Nephron (organoid): Measurements from ENCODE around the gene SFXN2.
A peak's percentile ranks its signal among the peaks of the same experiment; 100 is the strongest.
"Not testable (repeated sequence)": the region's sequence is repeated elsewhere in the genome, so short reads cannot be mapped to it uniquely, and the experiment has no call there.

Experiments
- H3K27ac Mint-ChIP-seq, 3 experiments: 2 replicates each; pipeline ENCODE4 v1.8.0; 2020; ENCODE audit warnings: mixed read lengths in 3 of 3, mild to moderate bottlenecking in 2 of 3, moderate library complexity in 1 of 3
- H3K27me3 Mint-ChIP-seq: 2 replicates; pipeline ENCODE4 v1.8.0; 2021; ENCODE audit warnings: low read depth, mild to moderate bottlenecking, moderate library complexity, mixed read lengths
- H3K36me3 Mint-ChIP-seq: 2 replicates; pipeline ENCODE4 v1.8.0; 2020; ENCODE audit warnings: low read depth, mixed read lengths
- H3K4me1 Mint-ChIP-seq: 2 replicates; pipeline ENCODE4 v1.8.0; 2020; ENCODE audit warnings: mixed read lengths
- H3K4me3 Mint-ChIP-seq, 3 experiments: 2 replicates each; pipeline ENCODE4 v1.8.0; 2020; ENCODE audit warnings: mild to moderate bottlenecking in 3 of 3, mixed read lengths in 3 of 3, moderate library complexity in 2 of 3
- H3K9me3 Mint-ChIP-seq: 2 replicates; pipeline ENCODE4 v1.8.0; 2020; ENCODE audit warnings: mixed read lengths
- CTCF ChIP-seq, 3 experiments: fragments of 200-600 bp; sonication (generic); IDR thresholded peaks; one replicate each; pipeline ENCODE4 v1.5.0; 2021; ENCODE audit warnings: antibody characterized with exemption in 3 of 3; ENCODE audit not compliant: unreplicated experiment in 3 of 3

SFXN2 gene

GRCh38 chr10:102758240-102758932 is 44.0 kb downstream of the SFXN2 start:
- peak overlapping the region; percentile 86 to 93 (median 91) for H3K27ac Mint-ChIP-seq
- peaks cover 4% of the 10 kb centered on the region for H3K36me3 Mint-ChIP-seq
- no peak for TF ChIP-seq CTCF (IDR thresholded peaks at IDR 0.05; ENCODE audit: unreplicated experiment in 3 of 3)
- H3K4me3 Mint-ChIP-seq, result peak overlapping the region; percentile 22 to 63 (median 53)
- no peaks in the 10 kb centered on the region for H3K9me3 Mint-ChIP-seq
- peaks cover 53% of the 10 kb centered on the region for H3K4me1 Mint-ChIP-seq
- no peaks in the 10 kb centered on the region for H3K27me3 Mint-ChIP-seq

DNA sequence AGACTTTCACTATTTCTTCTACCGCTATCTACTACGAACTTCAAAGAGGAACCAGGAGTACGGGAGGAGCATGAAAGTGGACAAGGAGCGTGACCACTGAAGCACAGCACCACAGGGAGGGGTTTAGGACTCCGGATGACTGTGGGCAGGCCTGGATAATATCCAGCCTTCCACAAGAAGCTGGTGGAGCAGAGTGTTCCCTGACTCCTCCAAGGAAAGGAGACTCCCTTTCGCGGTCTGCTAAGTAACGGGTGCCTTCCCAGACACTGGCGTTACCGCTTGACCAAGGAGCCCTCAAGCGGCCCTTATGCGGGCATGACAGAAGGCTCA is 44.5 kb downstream of the SFXN2 start:
- not testable (repeated sequence) for H3K9me3 Mint-ChIP-seq, H3K36me3 Mint-ChIP-seq, H3K27me3 Mint-ChIP-seq
- peaks cover 50% of the 10 kb centered on the region for H3K4me1 Mint-ChIP-seq
- H3K27ac Mint-ChIP-seq, result peak overlapping the region; percentile 86 to 93 (median 91)
- H3K4me3 Mint-ChIP-seq, result peak overlapping the region; percentile 22 to 63 (median 53)

DNA sequence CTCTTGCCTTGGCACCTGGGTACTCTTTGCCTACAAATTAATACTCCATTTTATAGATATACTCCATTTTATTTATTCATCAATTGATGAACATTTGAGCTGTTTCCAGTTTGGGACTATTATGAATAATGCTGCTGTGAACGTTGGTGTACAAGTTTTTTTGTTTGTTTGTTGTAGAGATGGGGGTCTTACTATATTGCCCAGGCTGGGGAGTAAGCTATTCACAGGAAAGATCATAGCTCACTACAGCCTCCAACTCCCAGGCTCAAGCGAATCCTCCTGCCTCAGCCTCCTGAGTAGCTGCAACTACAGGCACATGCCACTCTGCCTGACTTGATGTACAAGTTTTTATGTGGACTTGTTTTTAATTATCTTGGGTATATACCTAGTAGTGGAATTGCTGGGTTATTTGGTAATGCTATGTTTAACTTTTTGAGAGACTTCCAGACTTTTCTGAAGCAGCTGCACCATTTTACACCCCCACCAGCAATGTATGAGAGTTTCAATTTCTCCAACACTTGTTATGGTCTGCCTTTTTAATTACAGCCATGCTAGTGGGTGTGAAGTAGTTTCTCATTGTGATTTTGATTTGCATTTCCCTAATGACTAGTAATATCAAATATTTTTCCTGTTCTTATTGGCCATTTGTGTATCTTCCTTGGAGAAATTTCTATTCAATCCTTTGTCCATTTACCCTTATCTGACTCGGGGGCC is 45.2 kb downstream of the SFXN2 start:
- Mint-ChIP-seq H3K4me1 (peaks cover 54% of the 10 kb centered on the region), H3K27me3 (no peaks in the 10 kb centered on the region), H3K9me3 (no peaks in the 10 kb centered on the region), H3K4me3 (peak overlapping the region in 1 of 3 experiments; percentile 24), H3K36me3 (peaks cover 4% of the 10 kb centered on the region), H3K27ac (peak overlapping the region; percentile 86 to 93 (median 91))
- no peak for TF ChIP-seq CTCF (IDR thresholded peaks at IDR 0.05; ENCODE audit: unreplicated experiment in 3 of 3)

- Mint-ChIP-seq H3K9me3 (no peaks in the 10 kb centered on the region), H3K27me3 (no peaks in the 10 kb centered on the region), H3K36me3 (peaks cover 5% of the 10 kb centered on the region), H3K4me1 (peaks cover 68% of the 10 kb centered on the region), H3K4me3 (no peak overlapping the region), H3K27ac (peak overlapping the region; percentile 88 to 98 (median 97))
- no peak for TF ChIP-seq CTCF (IDR thresholded peaks at IDR 0.05; ENCODE audit: unreplicated experiment in 3 of 3)
Measured at GRCh38 chr10:102761981-102762380, 47.5 kb downstream of the SFXN2 start.

- Mint-ChIP-seq H3K36me3 (peaks cover 5% of the 10 kb centered on the region), H3K4me1 (peaks cover 69% of the 10 kb centered on the region), H3K27ac (peak overlapping the region; percentile 88 to 98 (median 97)), H3K9me3 (no peaks in the 10 kb centered on the region), H3K4me3 (peak overlapping the region in 1 of 3 experiments; percentile 58), H3K27me3 (no peaks in the 10 kb centered on the region)
- TF ChIP-seq CTCF (IDR thresholded peaks at IDR 0.05; ENCODE audit: unreplicated experiment in 3 of 3), result no peak
Measured at GRCh38 chr10:102762401-102763015, 48.1 kb downstream of the SFXN2 start.

GRCh38 chr10:102763037-102763607 is 48.7 kb downstream of the SFXN2 start:
- Mint-ChIP-seq H3K9me3 (no peaks in the 10 kb centered on the region), H3K4me3 (peak overlapping the region in 2 of 3 experiments; percentile 10 to 51), H3K4me1 (peaks cover 72% of the 10 kb centered on the region), H3K36me3 (peaks cover 5% of the 10 kb centered on the region), H3K27ac (peak overlapping the region; percentile 88 to 98 (median 97)), H3K27me3 (no peaks in the 10 kb centered on the region)
- no peak for TF ChIP-seq CTCF (IDR thresholded peaks at IDR 0.05; ENCODE audit: unreplicated experiment in 3 of 3)
